ENCODE measurements around the gene LGALS8.
"Not testable (repeated sequence)": the region's sequence is repeated elsewhere in the genome, so short reads cannot be mapped to it uniquely, and the experiment has no call there.

LGALS8 gene

DNA sequence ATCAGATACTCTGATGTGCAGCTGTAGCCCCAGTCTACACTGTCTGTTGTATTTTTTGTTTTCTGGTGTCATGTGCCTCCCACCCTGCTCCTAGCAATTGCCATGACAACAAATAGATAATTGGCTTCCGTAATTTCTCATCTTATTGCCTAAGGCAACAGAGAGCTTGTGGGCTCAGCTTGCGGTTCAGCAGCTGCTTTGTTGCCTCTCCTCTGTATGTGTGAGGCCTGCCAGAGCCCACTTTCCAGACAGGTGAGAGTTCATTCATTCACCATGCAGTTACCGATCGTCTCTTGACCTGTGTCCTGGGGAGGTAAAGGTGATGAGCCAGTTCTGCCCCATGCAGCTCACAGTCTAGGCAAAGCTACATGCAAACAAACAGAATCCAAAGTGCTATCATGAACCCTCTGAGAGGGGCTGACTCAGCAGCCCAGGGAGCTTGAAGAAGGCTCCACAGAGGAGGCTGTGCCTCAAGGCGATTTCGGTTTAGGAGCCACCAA, 11.9 kb downstream of the LGALS8 start:
- FAIRE-seq (no peak), DNase-seq (ENCODE audit: insufficient read length, low spot score) (no peak)

DNA sequence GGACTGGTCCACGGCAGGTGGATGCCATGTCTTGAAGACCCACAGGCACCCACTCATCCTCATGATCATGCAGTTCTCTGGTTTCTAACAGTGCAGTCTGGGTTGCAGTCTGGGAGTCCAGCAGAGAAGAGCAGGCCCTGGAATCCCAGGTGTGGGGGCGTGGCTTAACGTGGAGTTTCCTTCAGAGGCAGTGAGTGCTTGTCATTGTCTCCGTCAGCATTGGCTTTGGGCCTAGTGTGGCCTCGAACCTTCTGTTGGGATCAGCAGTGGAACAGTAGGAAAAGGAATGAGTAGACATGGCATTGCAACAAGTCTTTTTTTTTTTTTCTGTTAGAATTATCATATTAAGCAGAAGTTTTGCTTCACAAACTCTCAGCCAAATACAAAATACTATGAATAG, 12.8 kb downstream of the LGALS8 start:
- FAIRE-seq (no peak), DNase-seq (ENCODE audit: insufficient read length, low spot score) (no peak)

DNA sequence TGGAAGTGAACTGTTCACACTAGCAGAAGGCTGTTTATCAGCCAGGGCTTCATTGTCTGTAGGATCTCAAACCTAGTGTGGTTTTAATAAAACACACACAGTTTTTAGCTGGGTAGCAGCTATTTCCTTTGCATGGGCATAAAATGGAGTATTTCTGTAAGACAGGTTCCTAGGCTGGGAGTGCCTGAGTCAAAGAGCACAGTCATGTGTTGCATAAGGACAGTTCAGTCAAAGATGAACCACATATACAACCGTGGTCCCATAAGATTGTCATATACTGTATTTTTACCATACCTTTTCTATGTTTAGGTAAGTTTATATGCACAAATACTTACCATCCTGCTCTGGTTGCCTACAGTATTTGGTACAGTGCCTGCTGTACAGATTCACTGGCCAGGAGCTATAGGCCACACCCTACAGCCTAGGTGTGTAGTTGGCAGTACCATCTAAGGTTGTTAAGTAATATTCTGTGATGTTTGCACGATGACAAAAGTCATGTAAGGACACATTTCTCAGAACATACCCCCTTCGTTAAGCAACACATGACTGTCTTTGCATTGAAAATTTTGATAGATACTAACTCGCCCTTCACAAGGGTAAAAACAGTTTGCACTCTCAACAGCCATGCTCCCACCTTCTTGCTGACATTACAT, 17.2 kb downstream of the LGALS8 start:
- no peak for FAIRE-seq
- DNase-seq (ENCODE audit: insufficient read length, low spot score), result no peak

DNA sequence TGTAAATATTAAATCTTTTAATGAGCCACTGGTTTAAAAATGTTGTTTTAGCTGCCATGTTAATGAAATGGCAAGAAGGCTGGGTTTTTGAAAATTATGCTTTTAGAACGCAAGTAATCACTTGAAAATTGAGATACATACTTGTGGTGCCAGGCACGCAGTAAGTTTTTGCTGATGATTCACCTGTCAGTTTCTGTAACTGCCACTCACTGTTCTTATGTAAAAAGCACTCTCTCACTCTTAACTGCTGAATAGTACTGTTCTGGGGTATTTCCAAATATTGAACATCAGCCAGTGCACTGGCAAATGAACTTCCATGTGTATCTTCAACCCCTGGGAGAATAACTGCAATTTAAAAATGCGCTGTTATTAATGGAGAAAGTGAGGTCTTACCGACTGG, 17.9 kb downstream of the LGALS8 start:
- no peak for FAIRE-seq
- no peak for DNase-seq (ENCODE audit: insufficient read length, low spot score)

DNA sequence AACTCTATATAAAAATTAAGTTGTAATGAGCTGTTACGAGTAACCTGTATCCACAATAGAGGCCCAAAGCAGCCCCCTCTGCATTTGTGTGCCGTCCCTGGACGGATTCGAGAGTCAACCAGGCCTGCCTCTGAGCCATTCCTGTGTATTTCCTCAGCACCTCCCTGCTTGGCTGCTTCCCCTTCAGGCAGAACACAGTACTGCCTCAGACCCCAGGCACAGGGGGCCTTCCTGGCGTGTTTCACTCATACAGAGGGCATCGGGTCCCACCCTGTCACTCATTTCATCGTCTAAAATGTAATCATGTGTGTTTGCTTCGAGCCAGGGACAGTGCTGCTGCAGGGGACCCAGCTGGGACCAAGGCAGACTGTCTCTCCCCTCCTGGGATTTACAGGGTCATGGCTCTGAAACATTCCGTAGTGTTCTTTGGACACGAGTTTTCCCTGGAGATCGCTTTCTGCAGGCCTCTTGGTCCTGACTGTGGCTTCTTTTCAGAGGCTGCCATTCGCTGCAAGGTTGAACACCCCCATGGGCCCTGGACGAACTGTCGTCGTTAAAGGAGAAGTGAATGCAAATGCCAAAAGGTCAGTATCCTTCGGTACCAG, 19.4 kb downstream of the LGALS8 start:
- no peak for FAIRE-seq
- DNase-seq (ENCODE audit: insufficient read length, low spot score), result no peak

DNA sequence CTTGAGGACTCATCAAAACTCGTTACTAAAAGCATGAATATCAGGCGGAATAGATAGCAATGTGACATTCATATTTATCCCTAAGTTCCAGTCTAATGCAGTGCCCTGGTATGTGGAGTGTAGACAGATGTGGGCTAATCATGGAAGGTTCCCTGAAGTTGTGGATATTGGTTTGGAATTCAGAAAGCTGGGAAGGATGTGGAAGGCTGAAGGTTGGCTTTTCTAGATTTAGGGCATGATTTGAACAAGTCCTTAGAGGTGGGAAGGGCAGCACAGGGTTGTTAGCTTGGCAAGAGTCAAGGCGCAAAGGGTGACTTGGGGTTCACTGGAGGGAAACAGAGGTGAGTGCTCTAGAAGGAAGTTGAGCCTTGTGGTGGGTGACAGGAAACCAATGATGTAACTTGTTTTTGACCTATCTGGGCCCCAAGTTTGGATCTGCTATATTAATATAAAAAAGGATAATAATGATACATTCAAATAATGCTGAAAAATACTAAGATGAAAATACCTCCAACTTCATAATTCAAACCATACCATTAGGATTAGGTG, 21.9 kb downstream of the LGALS8 start:
- FAIRE-seq (no peak), DNase-seq (ENCODE audit: insufficient read length, low spot score) (no peak)

DNA sequence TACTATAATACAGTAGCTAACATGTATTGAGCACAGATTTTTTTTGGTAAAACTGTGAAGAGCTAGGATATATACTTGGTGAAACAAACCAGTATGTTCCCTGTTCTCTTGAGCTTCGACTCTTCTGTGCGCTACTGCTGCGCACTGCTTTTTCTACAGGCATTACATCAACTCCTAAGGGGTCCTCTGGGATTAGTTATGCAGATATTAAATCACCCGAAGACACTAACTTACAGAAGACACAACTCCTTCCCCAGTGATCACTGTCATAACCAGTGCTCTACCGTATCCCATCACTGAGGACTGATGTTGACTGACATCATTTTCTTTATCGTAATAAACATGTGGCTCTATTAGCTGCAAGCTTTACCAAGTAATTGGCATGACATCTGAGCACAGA, 24.7 kb downstream of the LGALS8 start:
- DNase-seq (ENCODE audit: insufficient read length, low spot score) (no peak), FAIRE-seq (no peak)

DNA sequence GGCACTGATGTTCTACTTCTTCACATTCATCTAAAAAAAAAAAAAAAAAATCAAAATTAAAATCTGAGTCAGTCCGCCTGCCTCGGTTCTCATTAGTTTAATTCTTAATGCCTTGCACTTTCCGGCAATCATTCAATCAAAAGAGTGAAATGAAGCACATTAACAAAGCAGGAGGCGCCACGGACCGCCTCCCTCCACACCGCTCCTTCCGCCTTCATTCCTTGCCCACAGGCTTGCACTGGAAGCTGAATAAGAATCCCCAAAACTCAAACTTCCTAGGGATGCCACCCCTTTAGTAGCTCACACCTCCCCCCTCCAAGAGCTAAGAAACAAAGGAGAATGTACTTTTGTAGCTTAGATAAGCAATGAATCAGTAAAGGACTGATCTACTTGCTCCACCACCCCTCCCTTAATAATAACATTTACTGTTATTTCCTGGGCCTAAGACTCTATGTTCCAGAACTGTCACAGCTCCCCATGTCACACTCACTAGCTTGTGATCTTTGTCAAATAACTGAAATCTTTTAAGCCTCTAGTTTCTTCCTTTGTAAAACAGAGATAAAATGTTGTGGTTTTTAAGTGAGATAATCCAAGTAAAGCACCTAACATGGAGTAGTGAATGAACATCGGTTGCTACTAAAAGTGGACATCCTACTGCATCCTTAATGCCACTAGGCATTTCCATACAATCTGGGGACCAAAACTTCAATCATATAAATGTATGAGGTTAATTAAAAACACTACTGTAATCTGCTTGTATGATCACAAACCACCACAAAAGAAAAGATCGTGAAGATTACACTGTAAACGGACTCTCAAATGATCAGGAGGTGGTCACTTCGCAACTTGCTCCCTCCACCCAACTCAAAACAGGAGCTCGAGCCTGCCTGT, 27.4 kb downstream of the LGALS8 start:
- no peak for FAIRE-seq

DNA sequence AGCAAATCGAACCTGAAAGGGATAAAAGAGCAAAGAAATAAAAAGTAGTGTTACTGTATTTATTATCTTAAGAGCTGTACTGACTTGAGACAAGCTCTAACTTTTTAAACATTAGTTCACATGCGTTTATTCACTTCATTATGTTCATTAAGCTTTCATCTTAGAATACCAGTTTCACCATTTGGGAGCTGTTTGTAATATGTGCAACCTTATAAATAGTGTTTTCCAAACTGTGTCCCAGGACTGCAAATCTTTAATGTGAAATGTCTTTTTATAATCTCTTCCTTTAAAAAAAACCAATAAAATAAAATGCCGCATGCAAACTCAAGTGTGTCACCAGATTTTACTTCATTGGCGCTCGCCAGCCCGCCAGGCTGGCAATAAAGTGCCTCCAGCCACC, 28.3 kb downstream of the LGALS8 start:
- DNase-seq (ENCODE audit: insufficient read length, low spot score) (no peak), FAIRE-seq (no peak)

More for the DNA sequence above, 27.4 kb downstream of the LGALS8 start:
- no peak for DNase-seq (ENCODE audit: insufficient read length, low spot score)

DNA sequence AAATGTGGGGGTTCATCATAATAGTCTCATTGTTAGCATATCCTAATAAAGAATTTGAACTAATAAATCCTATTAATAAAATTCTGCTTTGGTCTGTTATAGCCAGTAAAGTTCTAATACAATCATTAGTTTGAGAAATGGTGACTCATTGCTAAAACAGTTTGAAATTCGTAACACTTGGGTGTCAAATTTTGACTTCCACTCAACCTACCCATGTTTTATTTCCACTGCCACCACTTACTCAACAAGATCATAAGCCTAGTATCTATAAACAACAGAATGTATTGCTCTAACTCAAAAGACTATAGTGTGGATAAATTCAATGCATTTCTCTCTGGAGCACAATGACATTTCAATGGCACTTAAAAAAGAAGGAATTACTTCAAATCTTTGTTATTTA, 29.1 kb downstream of the LGALS8 start:
- DNase-seq (ENCODE audit: insufficient read length, low spot score) (no peak), FAIRE-seq (no peak)

DNA sequence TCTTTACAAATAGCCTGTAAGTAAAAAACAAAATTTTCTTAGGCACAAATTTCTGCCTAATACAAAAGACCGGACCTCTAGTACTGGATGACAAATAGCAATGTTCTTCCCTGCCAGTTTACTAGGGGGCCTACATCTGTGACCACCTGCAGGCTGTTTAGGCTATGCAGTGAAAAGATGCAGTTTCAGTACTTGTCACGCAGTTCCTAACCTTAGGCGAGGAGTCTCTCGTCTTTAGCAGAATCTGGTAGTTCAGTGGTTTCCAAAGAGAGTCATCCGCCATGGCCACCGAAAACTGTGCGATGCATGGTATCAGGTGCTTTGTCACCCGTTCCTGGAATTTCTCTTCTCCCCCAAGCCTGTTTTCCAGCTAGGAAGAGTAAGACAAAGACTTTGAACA, 29.6 kb downstream of the LGALS8 start:
- FAIRE-seq (no peak), DNase-seq (ENCODE audit: insufficient read length, low spot score) (no peak)

DNA sequence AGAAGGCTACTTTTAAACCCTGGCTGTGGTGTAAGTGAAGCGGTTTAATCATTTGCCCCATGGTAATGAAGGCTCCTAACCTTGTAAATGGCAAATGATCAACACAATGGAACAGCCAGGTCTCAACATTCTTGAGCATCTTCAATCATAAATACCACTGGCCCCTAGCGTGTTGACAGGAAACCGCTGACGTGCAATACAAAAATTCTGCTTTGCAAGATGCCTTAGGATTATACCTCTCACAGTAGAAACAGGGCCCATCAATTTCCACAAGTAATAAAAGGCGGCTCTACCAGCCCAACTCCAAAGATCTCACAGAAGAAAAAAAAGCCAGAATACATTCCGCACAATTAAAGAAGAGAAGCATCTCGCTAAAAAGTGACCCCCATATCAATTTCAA, 32.8 kb downstream of the LGALS8 start:
- FAIRE-seq, result no peak
- no peak for DNase-seq (ENCODE audit: insufficient read length, low spot score)

DNA sequence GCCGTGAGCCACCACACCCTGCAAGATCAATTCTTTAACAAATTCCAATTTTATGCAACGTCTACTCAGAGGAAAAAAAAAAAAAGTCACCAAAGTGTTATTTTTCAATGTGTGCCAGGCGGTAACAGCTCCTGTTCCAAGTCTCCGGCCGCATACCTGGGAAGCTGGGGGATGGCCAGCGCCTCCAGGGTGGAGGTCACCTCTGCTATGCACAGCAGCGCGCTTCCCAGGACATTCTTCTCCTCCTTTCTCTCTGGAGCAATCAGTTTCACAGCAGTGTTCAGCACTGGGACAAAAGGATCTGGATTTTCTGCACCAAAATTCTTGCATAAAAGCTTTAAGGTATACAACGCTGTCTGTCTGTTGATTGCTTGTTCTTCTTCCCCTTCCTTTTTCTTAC, 34.3 kb downstream of the LGALS8 start:
- DNase-seq (ENCODE audit: insufficient read length, low spot score) (no peak), FAIRE-seq (no peak)

DNA sequence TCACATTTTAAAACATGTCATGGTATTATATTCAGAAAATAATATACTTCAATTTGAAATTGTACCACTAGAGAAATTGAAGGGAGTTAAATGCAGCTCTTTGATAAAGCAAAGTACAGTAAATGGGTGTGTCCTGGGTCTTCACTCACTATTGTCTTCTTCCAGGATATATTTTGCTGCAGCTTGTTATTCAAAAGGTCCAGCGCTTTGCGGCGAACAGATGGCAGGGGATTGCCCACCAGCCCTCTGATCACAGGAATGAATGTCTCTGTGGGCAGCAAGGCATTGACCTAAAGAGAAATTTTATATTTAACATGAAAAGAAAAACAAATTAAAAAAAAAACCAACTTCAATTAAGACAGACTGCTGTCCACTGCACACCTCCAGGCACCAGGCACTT, 35.1 kb downstream of the LGALS8 start:
- DNase-seq (ENCODE audit: insufficient read length, low spot score) (no peak), FAIRE-seq (no peak)

DNA sequence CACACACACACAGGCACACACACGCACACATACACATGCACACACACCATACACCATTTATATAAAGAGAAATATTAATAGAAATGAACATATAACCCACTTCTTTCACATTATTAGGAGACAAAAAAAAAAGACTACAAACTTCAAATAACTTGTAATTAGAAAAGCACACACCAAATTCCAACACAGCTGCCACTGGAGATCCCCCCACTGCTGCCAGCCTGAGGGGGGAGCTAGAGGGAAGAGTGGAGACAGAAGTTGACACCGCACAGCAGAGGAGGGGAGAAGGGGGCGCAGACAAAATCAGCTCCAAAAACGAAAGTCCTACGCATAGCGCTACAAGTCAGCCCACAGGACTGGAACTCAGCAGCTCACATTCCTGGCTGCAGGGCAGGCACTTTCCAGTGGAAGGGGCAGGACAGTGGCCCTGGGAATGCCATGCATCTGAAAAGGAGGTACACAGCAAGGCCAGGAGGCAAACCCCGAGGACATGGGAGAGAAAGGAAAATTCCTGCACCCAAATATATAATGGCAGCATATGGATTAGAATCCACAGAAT, 36.5 kb downstream of the LGALS8 start:
- DNase-seq (ENCODE audit: insufficient read length, low spot score) (no peak), FAIRE-seq (no peak)

DNA sequence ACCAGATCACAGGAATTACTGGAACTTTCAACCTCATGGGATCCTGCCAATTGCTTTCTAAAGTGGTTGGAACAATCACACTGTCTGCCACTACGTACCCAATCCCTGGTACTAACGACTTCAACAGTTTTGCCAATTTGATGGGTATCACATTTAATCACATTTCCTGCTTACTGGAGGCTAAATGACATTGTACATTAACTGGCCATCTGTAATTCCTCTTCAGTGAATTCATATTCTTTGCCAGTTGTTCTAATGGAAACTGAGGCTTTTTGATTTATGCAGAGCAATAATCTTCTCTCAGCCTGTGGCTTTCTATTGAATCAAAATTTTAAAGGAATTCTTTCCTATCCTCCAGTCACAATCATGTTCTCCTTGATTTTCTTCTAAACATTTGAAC, 38.2 kb downstream of the LGALS8 start:
- DNase-seq (ENCODE audit: insufficient read length, low spot score) (no peak), FAIRE-seq (no peak)

DNA sequence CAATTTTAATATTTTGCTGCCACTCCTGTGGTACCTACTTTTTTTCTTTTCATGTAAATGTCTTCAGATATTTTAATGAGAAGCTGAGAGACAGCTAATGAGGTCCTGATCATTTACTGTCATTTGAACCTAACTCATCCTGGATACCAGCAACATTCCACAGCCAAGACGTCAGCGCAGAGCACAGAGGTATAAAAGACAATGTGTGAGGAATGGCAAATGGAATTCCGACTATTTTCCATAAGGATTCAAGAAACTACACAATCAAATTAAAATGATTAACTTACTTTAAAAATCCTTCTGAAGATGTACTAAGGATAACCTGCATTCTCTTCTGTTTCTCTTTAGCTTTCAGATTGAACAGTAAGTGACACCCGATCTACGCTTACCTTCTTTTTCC, 41.7 kb downstream of the LGALS8 start:
- FAIRE-seq (no peak), DNase-seq (ENCODE audit: insufficient read length, low spot score) (no peak)

DNA sequence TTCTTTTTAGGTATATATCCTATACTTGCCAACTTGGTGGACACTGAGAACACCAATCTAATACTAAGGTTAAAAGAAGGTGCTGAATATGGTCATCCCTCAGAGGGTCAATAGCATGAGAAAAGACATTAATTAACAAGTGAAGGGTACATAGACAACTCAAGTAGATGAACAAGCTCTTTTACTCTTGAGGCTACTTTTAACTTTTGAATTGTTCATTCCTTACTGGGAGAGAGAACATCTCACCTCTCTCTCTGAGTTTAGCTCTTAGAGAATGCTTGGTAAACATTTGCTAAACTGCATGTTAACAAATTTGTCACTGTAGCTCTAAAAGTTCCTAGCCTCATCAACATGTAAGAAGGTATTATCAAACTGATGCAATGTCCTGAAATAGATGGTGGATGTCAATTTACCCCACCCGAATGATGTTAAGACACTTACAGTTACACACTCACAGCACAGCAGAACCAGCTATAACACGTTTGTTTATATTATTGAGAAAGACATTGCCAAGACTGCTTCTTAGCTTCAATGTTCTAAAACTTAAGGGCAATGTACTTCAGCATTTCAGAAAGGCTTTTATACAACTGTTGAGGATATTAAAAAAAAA, 44.6 kb downstream of the LGALS8 start:
- DNase-seq (ENCODE audit: insufficient read length, low spot score) (no peak), FAIRE-seq (no peak)

DNA sequence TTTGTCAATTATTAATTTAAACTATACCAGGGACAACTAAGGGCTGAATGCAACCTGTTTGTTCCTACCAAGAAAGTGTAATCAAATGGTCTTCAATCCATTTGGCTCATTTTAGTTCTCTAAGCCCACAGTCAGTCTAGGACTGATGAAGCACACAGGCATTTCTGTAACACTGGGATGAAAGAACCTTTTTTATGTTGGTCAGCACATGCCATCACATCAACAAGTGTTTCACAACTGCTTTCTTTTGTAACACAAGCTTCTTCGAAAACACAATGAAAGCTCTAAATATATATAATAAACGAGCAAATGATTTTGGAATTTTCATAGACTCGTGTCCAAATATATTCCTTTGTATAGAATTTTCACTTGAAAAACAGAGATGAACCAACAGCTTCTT, 51.7 kb downstream of the LGALS8 start:
- no peak for FAIRE-seq
- no peak for DNase-seq (ENCODE audit: insufficient read length, low spot score)

DNA sequence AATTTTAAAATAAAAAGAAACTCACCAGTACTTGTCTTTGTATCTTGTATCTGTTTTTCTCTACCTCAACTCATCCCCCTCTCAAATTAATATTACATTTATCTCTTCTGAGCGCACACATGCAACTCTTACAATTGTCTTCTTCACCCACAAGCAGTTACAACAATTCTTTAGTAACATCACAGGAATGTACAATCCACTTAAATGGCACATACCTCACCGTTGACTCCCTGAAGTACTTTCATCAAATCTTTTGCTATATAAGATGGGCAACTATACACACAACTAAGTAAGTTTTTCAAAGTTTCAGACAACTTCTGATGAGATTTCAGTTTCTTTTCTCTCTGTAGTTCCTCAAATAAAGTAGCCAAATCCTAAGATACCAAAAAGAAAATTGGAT, 52.2 kb downstream of the LGALS8 start:
- DNase-seq (ENCODE audit: insufficient read length, low spot score) (no peak), FAIRE-seq (no peak)

DNA sequence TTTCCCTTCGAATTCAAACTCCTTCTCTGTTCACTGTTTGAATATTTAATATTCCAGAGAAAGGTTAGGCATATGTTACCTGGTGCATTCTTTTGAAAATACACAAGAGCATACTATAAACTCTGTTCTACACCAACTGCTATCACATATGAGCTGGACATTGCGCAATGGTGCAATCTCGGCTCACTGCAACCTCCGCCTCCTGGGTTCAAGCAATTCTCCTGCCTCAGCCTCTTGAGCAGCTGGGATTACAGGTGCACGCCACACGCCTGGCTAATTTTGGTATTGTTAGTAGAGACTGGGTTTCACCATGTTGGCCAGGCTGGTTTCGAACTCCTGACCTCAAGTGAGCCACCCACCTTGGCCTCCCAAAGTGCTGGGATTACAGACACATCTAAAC, 53.3 kb downstream of the LGALS8 start:
- FAIRE-seq; DNase-seq (ENCODE audit: insufficient read length, low spot score): not testable (repeated sequence)
